Smooth muscle cell (in vitro differentiated cells): ENCODE measurements around the gene PRDM7. TPM values are rescaled to one million over a fixed set of nuclear protein-coding genes. Genes with fewer than 3 reads are reported as not detected.
"Not testable (repeated sequence)": the region's sequence is repeated elsewhere in the genome, so short reads cannot be mapped to it uniquely, and the experiment has no call there.

Experiments
- DNase-seq: peaks from one replicate; lab custom pipeline; 2025; ENCODE audit not compliant: unreplicated experiment; lab: John Stamatoyannopoulos, UW
- H2AFZ ChIP-seq: fragments of 200-600 bp; sonication (generic); 2 replicates; pipeline ENCODE4 v1.6.0; 2016; ENCODE audit warnings: antibody characterized with exemption, low read depth, mild to moderate bottlenecking
- H3F3A ChIP-seq: fragments of 200-600 bp; sonication (generic); 2 replicates; pipeline ENCODE4 v1.6.0; 2017; ENCODE audit warnings: antibody characterized with exemption, low read depth
- H3K27ac ChIP-seq: fragments of 200-600 bp; sonication (generic); 2 replicates; pipeline ENCODE4 v1.5.1; 2016; ENCODE audit warnings: low read depth, mild to moderate bottlenecking
- H3K27me3 ChIP-seq: fragments of 200-600 bp; sonication (generic); 2 replicates; pipeline ENCODE4 v1.6.1; 2016; ENCODE audit warnings: low read depth, mild to moderate bottlenecking
- H3K36me3 ChIP-seq: fragments of 200-600 bp; sonication (generic); 2 replicates; pipeline ENCODE4 v1.5.1; 2016; ENCODE audit warnings: low read depth
- H3K4me1 ChIP-seq: fragments of 200-600 bp; sonication (generic); 2 replicates; pipeline ENCODE4 v1.5.1; 2016; ENCODE audit warnings: low read depth
- H3K4me2 ChIP-seq: fragments of 200-600 bp; sonication (generic); 2 replicates; pipeline ENCODE4 v1.6.0; 2016; ENCODE audit warnings: mild to moderate bottlenecking
- H3K4me3 ChIP-seq: fragments of 200-600 bp; sonication (generic); 2 replicates; pipeline ENCODE4 v1.5.1; 2016; ENCODE audit warnings: mild to moderate bottlenecking
- H3K79me2 ChIP-seq: fragments of 200-600 bp; sonication (generic); 2 replicates; pipeline ENCODE4 v1.6.0; 2016; ENCODE audit warnings: low read depth, mild to moderate bottlenecking
- H3K9ac ChIP-seq: fragments of 200-600 bp; sonication (generic); 2 replicates; pipeline ENCODE4 v1.6.0; 2016; ENCODE audit warnings: low read depth
- H3K9me3 ChIP-seq: fragments of 200-600 bp; sonication (generic); replicated peaks from 2 replicates; pipeline ENCODE4 v1.5.1; 2016; ENCODE audit warnings: low read depth
- H4K20me1 ChIP-seq: fragments of 200-600 bp; sonication (generic); 2 replicates; pipeline ENCODE4 v1.6.0; 2016; ENCODE audit warnings: low read depth
- WGBS: methylation state at CpG from one replicate; pipeline ENCODE4 v1.1.7; 2016; ENCODE audit warnings: low lambda C conversion rate; 5-methylcytosine and 5-hydroxymethylcytosine counted together
- polyA plus RNA-seq: library from polyadenylated mRNA; unstranded; fragments of >200 nt; fragmentation: Nextera tagmentation; extraction: Ambion mirVana; gene quantifications from 2 replicates; pipeline ENCODE4 v1.2.1, GENCODE V29; 2016
- total RNA-seq: library from RNA; depleted of rRNA; stranded (reverse); fragments of >200 nt; gene quantifications from 2 replicates; pipeline ENCODE4 v1.2.3, GENCODE V29; 2014
- TF ChIP-seq, protein P1 (sequence below): fragments of 200-600 bp; sonication (generic); IDR thresholded peaks from 2 replicates; pipeline ENCODE4 v1.5.1; 2017; ENCODE audit warnings: borderline replicate concordance, mild to moderate bottlenecking, antibody characterized with exemption; ENCODE audit not compliant: insufficient read depth, poor library complexity, severe bottlenecking

Gene PRDM7
- total and polyA plus RNA-seq, 2 experiments from 2014 or later: not detected

DNA sequence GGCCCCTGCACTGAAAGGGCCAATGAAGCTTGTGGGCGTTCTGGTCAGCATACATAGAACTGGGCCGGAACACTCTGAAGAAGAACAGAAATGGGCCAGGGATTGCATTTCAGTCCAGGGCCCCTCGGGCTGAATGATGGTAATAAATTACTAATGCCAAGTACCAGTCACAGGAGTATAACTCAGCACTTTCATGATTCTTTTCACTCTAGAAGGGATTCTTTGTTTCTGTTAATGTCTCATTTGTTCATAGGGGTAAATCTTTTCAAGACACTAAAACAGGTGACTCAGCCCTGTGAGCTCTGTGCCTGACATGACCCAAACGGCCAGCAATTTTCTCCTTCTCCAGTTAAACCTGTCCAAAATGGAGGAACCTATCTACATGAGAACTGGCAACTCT lies 15.7 kb upstream of the PRDM7 start:
- not testable (repeated sequence) for H3K9ac ChIP-seq, H3K79me2 ChIP-seq, H3K36me3 ChIP-seq, H3K4me1 ChIP-seq, H3F3A ChIP-seq, H3K9me3 ChIP-seq, H3K27ac ChIP-seq, H3K4me2 ChIP-seq, H3K27me3 ChIP-seq, DNase-seq, H3K4me3 ChIP-seq, H4K20me1 ChIP-seq, H2AFZ ChIP-seq
- WGBS: 62% methylated on average over 4 of the region's 4 CpGs

DNA sequence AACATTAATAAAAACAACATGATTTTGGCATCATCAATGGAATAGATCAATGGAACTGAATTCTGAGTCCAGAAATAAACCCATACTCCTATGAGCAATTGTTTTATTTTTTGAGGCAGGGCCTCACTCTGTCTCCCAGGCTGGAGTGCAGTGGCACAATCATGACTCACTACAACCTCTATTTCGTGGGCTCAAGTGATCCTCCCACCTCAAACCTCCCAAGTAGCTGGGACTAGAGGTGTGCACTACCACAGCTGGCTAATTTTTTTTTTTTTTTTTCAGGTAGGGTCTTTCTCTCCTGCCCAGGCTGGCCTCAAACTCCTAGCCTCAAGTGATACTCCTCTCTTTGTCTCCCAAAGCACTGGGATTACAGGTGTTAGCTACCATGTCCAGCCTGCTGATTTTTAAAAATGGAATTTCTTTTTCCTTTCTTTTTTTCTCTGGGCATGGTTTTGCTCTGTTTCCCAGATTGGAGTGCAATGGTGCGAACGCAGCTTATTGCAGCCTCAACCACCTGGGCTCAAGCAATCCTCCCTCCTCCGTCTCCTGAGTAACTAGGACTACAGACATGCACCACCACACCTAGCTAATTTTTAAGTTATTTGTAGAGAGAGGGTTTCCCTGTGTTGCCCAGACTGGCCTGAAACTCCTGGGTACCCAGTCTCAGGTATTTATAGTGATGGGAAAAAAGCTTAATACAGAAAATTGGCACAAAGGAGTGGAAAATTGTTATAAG lies 7.3 kb upstream of the PRDM7 start:
- Histone ChIP-seq H3K4me2 (no peak overlapping the region), H3K27ac (no peak overlapping the region), H2AFZ (no peak overlapping the region), H3F3A (no peaks in the 10 kb centered on the region), H3K9ac (no peak overlapping the region), H3K36me3 (no peaks in the 10 kb centered on the region), H3K4me3 (no peak overlapping the region), H3K27me3 (no peaks in the 10 kb centered on the region), H3K4me1 (no peaks in the 10 kb centered on the region), H3K79me2 (no peaks in the 10 kb centered on the region), H3K9me3 (no peaks in the 10 kb centered on the region), H4K20me1 (no peaks in the 10 kb centered on the region)
- WGBS: 84% methylated on average over 4 of the region's 4 CpGs
- DNase-seq: no peak
- TF ChIP-seq, protein P1, sequence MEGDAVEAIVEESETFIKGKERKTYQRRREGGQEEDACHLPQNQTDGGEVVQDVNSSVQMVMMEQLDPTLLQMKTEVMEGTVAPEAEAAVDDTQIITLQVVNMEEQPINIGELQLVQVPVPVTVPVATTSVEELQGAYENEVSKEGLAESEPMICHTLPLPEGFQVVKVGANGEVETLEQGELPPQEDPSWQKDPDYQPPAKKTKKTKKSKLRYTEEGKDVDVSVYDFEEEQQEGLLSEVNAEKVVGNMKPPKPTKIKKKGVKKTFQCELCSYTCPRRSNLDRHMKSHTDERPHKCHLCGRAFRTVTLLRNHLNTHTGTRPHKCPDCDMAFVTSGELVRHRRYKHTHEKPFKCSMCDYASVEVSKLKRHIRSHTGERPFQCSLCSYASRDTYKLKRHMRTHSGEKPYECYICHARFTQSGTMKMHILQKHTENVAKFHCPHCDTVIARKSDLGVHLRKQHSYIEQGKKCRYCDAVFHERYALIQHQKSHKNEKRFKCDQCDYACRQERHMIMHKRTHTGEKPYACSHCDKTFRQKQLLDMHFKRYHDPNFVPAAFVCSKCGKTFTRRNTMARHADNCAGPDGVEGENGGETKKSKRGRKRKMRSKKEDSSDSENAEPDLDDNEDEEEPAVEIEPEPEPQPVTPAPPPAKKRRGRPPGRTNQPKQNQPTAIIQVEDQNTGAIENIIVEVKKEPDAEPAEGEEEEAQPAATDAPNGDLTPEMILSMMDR: no peak

DNA sequence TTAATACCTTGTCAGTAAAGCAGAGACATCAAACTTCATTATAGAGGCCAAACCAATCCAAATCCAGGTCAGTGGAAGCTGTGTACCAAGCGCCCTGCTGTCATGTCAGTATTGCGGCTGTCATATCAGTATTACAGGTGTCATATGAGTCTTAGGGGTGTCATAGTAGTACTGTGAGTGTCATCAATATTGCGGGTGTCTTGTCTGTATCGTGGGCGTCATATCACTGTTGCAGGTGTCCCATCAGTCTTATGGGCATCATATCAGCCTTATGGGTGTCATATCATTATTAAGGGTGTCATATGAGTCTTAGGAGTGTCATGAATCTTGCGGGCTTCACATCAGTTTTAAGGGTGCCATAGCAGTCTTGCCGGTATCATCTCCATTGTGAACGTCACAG lies 6.0 kb upstream of the PRDM7 start:
- Histone ChIP-seq H3F3A (no peaks in the 10 kb centered on the region), H3K27ac (no peak overlapping the region), H3K9ac (no peak overlapping the region), H3K4me3 (no peak overlapping the region), H3K4me2 (no peak overlapping the region), H3K9me3 (no peaks in the 10 kb centered on the region), H3K36me3 (no peaks in the 10 kb centered on the region), H3K4me1 (no peaks in the 10 kb centered on the region), H3K27me3 (no peaks in the 10 kb centered on the region), H3K79me2 (no peaks in the 10 kb centered on the region), H2AFZ (no peak overlapping the region), H4K20me1 (no peaks in the 10 kb centered on the region)
- TF ChIP-seq, protein P1: no peak
- no peak for DNase-seq
- WGBS: 97% methylated on average over 8 of the region's 8 CpGs

DNA sequence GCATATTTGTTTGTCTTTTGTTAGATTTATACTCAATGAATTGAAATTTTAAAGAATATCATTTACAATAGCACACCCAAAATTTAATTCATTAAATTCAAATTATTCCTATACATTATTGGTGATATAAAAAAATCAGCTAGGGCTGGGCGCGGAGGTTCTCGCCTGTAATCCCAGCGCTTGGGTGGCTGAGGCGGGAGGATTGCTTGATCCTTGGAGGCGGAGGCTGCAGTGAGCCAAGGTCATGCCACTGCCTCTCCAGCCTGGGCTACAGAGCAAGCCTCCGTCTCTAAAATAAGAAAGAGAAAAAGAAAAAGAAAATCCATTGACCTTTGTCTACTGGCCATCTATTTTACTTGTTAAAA lies 4.5 kb upstream of the PRDM7 start:
- Histone ChIP-seq H2AFZ (peak overlapping the region; percentile 96), H4K20me1 (no peaks in the 10 kb centered on the region), H3K4me2 (peak overlapping the region; percentile 90), H3K9ac (no peak overlapping the region), H3K27ac (no peak overlapping the region), H3K79me2 (no peaks in the 10 kb centered on the region), H3K36me3 (no peaks in the 10 kb centered on the region), H3F3A (no peaks in the 10 kb centered on the region), H3K27me3 (no peaks in the 10 kb centered on the region), H3K4me3 (peak overlapping the region; percentile 61), H3K9me3 (no peaks in the 10 kb centered on the region), H3K4me1 (no peaks in the 10 kb centered on the region)
- TF ChIP-seq, protein P1: no peak
- no peak for DNase-seq
- 18% methylated on average over 7 of the region's 7 CpGs for WGBS
